Transverse colon (tissue), 4 donors: Measurements from ENCODE around the gene WBP1. TPM values are rescaled to one million over a fixed set of nuclear protein-coding genes. Genes with fewer than 3 reads are reported as not detected.

Experiments used
- DNase-seq: peaks from one replicate; pipeline ENCODE4 v3.0.0-alpha.2; 2019
- H3K27ac ChIP-seq, 4 donors: fragments of 200-600 bp; sonication (generic); 2 replicates each; pipeline ENCODE4 v1.5.1; 2016 to 2018; ENCODE audit warnings: inconsistent platforms in 4 of 4
- H3K27me3 ChIP-seq: fragments of 200-600 bp; sonication (generic); 2 replicates; pipeline ENCODE4 v1.5.1; 2017; ENCODE audit warnings: inconsistent platforms
- H3K36me3 ChIP-seq, 4 donors: fragments of 200-600 bp; sonication (generic); 2 replicates each; pipeline ENCODE4 v1.5.1; 2017 to 2019; ENCODE audit warnings: inconsistent platforms in 4 of 4
- H3K4me1 ChIP-seq, 4 donors: fragments of 200-600 bp; sonication (generic); 2 replicates each; pipeline ENCODE4 v1.5.1; 2017 to 2020; ENCODE audit warnings: inconsistent platforms in 4 of 4
- H3K4me3 ChIP-seq, 4 donors: fragments of 200-600 bp; sonication (generic); 1 replicate in 1 of 4; 2 replicates in 3 of 4; pipeline versions ENCODE4 v1.5.1 to v1.6.1; 2017 to 2019; ENCODE audit warnings: inconsistent platforms in 4 of 4
- H3K9me3 ChIP-seq, 2 donors: fragments of 200-600 bp; sonication (generic); 2 replicates each; pipeline ENCODE4 v1.5.1; 2017 to 2019; ENCODE audit warnings: inconsistent platforms in 2 of 2
- CTCF ChIP-seq, 5 experiments: fragments of 200-600 bp in 3 of 5; fragments of 450-650 bp in 2 of 5; sonication (generic) in 3 of 5; IDR thresholded peaks; 1 replicate in 2 of 5; 2 replicates in 3 of 5; pipeline ENCODE4 v1.5.1; 2016 to 2017; ENCODE audit warnings: antibody characterized with exemption in 5 of 5, inconsistent platforms in 3 of 5, mild to moderate bottlenecking in 2 of 5, moderate library complexity in 1 of 5
- EP300 ChIP-seq: sonication (generic); formaldehyde crosslinking; IDR thresholded peaks from one replicate; pipeline ENCODE4 v1.6.1; 2017; ENCODE audit warnings: antibody characterized with exemption, low read depth
- POLR2A ChIP-seq: fragments of 450-650 bp; IDR thresholded peaks from one replicate; pipeline ENCODE4 v1.6.1; 2016; ENCODE audit warnings: antibody characterized with exemption, mild to moderate bottlenecking, moderate library complexity
- POLR2AphosphoS5 ChIP-seq, 3 donors: sonication (generic); formaldehyde crosslinking; IDR thresholded peaks; one replicate each; pipeline ENCODE4 v1.6.1; 2016; ENCODE audit warnings: antibody characterized with exemption in 3 of 3
- WGBS, 2 donors: methylation state at CpG; one replicate each; pipeline ENCODE4 v1.1.5; 2018; ENCODE audit warnings: low coverage in 1 of 2; 5-methylcytosine and 5-hydroxymethylcytosine counted together
- in situ Hi-C, 4 donors: fragments of 200-750 bp; cut with MboI; loops; one replicate each; pipeline versions ENCODE4 v1.15.0 to v1.15.1; 2017; ENCODE audit warnings: low sequenced_read_pairs in 3 of 4, low pct_ligation_motif_present in 1 of 4, low pct_unique_long_range_greater_than_20kb in 1 of 4
- intact Hi-C: fragments of 100-400 bp; cut with DNase I; formaldehyde crosslinking; loops from one replicate; pipeline ENCODE4 v1.15.1; 2023; ENCODE audit warnings: low total_unique reads
- total RNA-seq, 4 donors: library from RNA; depleted of rRNA; stranded (reverse); fragments of >200 nt; gene quantifications; one replicate each; pipeline ENCODE4 v1.1.0, GENCODE V29; 2016

WBP1 gene
- total RNA-seq, 4 donors from 2014 or later: 59.5 to 101 (median 62.7) TPM

- 85% methylated on average over 5 of the region's 5 CpGs; no CpG with 5 or more reads in 1 of the 2 donors for WGBS, 2 donors
- intact Hi-C loops (no loop called here), in situ Hi-C loops (no loop called here)
- Histone ChIP-seq H3K4me3 (no peak overlapping the region), H3K9me3 (no peaks in the 10 kb centered on the region), H3K27ac (no peak overlapping the region), H3K36me3 (peaks cover 0 to 9% (median 0%) of the 10 kb centered on the region in 4 donors), H3K4me1 (peaks cover 0 to 18% (median 7%) of the 10 kb centered on the region in 4 donors), H3K27me3 (no peaks in the 10 kb centered on the region)
- no peak for DNase-seq
- TF ChIP-seq POLR2A (no peak), CTCF (IDR thresholded peaks at IDR 0.05) (no peak), POLR2AphosphoS5 (IDR thresholded peaks at IDR 0.05) (no peak), EP300 (no peak)
Observed at GRCh38 chr2:74428675-74429074, 29.6 kb upstream of the WBP1 start.

DNA sequence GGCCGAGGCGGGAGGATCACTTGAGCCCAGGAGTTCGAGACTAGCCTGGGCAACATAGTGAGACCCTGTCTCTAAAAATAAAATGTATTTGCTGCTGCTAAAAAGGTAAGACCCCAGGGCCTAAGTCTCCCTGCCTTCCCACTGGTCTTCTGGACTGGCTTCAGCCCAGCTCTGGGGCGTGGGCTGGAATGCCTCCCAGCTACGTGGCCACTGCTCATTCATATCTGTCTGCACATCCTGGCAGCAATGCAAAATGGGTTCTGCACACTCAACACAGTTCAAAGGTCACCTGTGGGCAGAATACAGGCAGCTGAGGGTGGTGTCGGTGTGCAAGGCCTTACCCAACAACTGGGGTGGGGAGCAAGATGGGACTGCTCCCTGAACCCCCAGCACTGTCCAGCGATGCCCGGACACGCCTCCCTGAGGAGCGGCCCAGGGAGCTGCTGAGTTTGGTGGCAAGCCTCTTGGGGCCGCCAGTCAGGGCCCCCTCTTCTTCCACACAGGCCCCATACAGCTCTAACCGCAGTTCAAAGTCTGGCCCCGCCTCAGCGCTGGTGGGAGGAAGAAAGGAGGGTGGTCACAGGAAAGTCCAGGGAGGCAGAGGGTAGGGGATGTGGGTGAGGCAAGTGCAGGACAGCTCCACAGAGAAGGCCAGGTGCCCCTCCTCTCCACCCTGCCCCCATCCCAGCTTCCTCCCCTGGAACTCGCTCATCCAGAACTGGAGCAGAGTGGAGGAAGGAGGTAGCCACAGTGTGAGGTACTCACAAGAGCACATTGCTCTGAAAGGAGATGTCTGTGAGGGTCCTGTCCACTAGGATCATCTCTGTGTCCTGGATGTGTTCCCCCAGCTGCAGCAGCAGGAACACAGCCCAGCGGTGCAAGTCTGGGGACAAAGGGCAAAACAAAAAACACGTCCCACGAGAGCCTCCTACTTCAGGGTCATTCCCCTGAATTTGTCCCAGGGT is 28.5 kb upstream of the WBP1 start:
- Histone ChIP-seq H3K36me3 (peaks cover 0 to 9% (median 0%) of the 10 kb centered on the region in 4 donors), H3K27ac (peak overlapping the region; percentile 21 to 52 (median 46)), H3K4me1 (peaks cover 0 to 18% (median 7%) of the 10 kb centered on the region in 4 donors), H3K4me3 (no peak overlapping the region), H3K27me3 (no peaks in the 10 kb centered on the region), H3K9me3 (no peaks in the 10 kb centered on the region)
- TF ChIP-seq EP300 (no peak), POLR2A (no peak), POLR2AphosphoS5 (IDR thresholded peaks at IDR 0.05) (no peak), CTCF (IDR thresholded peaks at IDR 0.05) (no peak)
- 60 to 77% methylated on average over 1 to 18 of the region's 18 CpGs for WGBS, 2 donors
- intact Hi-C loops (no loop called here), in situ Hi-C loops (no loop called here)
- DNase-seq: peak; percentile 65

- DNase-seq: no peak
- Histone ChIP-seq H3K27me3 (no peaks in the 10 kb centered on the region), H3K4me1 (peaks cover 0 to 18% (median 7%) of the 10 kb centered on the region in 4 donors), H3K36me3 (peaks cover 0 to 9% (median 0%) of the 10 kb centered on the region in 4 donors), H3K4me3 (no peak overlapping the region), H3K9me3 (no peaks in the 10 kb centered on the region), H3K27ac (peak overlapping the region; percentile 21 to 52 (median 46))
- intact Hi-C loops (no loop called here), in situ Hi-C loops (no loop called here)
- TF ChIP-seq POLR2A (no peak), EP300 (no peak), CTCF (IDR thresholded peaks at IDR 0.05) (no peak), POLR2AphosphoS5 (IDR thresholded peaks at IDR 0.05) (no peak)
- 83% methylated on average over 11 of the region's 11 CpGs; no CpG with 5 or more reads in 1 of the 2 donors for WGBS, 2 donors
Observed at GRCh38 chr2:74430502-74430901, 27.7 kb upstream of the WBP1 start.

GRCh38 chr2:74436111-74436805 is 22.0 kb upstream of the WBP1 start:
- Histone ChIP-seq H3K9me3 (no peaks in the 10 kb centered on the region), H3K36me3 (no peaks in the 10 kb centered on the region), H3K4me3 (no peak overlapping the region), H3K4me1 (peaks cover 11 to 31% (median 14%) of the 10 kb centered on the region in 4 donors), H3K27me3 (no peaks in the 10 kb centered on the region), H3K27ac (no peak overlapping the region)
- WGBS, 2 donors: 87 to 100% methylated on average over 2 to 39 of the region's 43 CpGs
- in situ Hi-C loops: no loop called here
- DNase-seq: no peak
- intact Hi-C loops: no loop called here
- no peak for TF ChIP-seq POLR2AphosphoS5 (IDR thresholded peaks at IDR 0.05)
- TF ChIP-seq CTCF (IDR thresholded peaks at IDR 0.05): no peak
- TF ChIP-seq EP300: no peak
- no peak for TF ChIP-seq POLR2A
